SU-DHL-6 (cell line): ENCODE measurements around the gene CCL24.

Source experiments
- CTCF ChIP-seq: fragments of 200-600 bp; sonication (generic); IDR thresholded peaks from one replicate; pipeline ENCODE4 v1.5.1; 2017; ENCODE audit warnings: antibody characterized with exemption, mild to moderate bottlenecking, low read length, moderate library complexity; ENCODE audit not compliant: insufficient read depth, poor library complexity, severe bottlenecking
- EZH2phosphoT487 ChIP-seq: fragments of 200-600 bp; sonication (generic), shearing (Covaris generic); conservative IDR thresholded peaks from 2 replicates; pipeline ENCODE4 v1.6.1; 2018; ENCODE audit warnings: mild to moderate bottlenecking, antibody characterized with exemption, low read length, moderate library complexity, mixed read lengths

- peak; percentile 43 for TF ChIP-seq CTCF
- TF ChIP-seq EZH2phosphoT487, result no peak
Measured at GRCh38 chr7:75762350-75762917, 51.2 kb downstream of the CCL24 start.
